Measurements from ENCODE around the gene FKBP1A.

DNA sequence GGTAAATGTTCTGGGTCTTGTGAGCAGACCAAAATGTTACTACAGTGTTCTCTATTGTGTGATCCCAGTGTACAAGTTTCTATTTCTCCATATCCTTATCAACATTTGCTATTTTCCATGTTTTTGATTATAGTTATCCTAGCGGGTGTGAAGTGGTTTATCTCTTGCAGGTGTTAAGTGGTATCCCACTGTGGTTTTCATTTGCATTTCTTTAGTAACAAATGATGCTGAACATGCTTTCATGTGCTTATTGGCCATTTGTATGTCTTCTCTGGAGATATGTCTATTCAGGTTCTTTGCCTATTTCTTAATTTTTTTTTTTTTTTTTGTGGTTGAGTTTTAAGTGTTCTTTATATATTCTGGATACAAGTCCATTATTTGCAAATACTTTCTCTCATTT, 38.3 kb upstream of the FKBP1A start:
- TF ChIP-seq CTCF (IDR thresholded peaks at IDR 0.05) (no peak), POLR2A (IDR thresholded peaks at IDR 0.05) (no peak)

Data from adrenal gland (tissue), 5 donors.